ENCODE measurements around the gene APPL1. TPM values are rescaled to one million over a fixed set of nuclear protein-coding genes. Genes with fewer than 3 reads are reported as not detected.

The APPL1 gene
- total and polyA plus RNA-seq, 2 of the 13 experiments (the other 11 are each of a cell fraction or from before 2014, with no cell fraction given): 14.3 to 29.0 TPM

GRCh38 chr3:57206423-57206822 is 21.1 kb upstream of the APPL1 start (continued):
- TF ChIP-seq ZNF530 (CRISPR knock-in tag; IDR thresholded peaks at IDR 0.05; ENCODE audit: low read depth): no peak
- TF ChIP-seq ZNF737 (CRISPR knock-in tag; IDR thresholded peaks at IDR 0.05; ENCODE audit: borderline replicate concordance): no peak

GRCh38 chr3:57221883-57222282 is 5.6 kb upstream of the APPL1 start:
- DNase-seq (ENCODE audit: low spot score): peak; percentile 20
- no peaks in the 10 kb centered on the region; the same call in 1 of the 2 replicates for H4K20me1 ChIP-seq (ENCODE audit: insufficient read depth, low read length)
- ATAC-seq: peak; percentile 49; the same call in 2 of the 3 replicates
- no peak overlapping the region for H3K9ac ChIP-seq (ENCODE audit: insufficient read depth, low read depth, low read length)
- no peaks in the 10 kb centered on the region for H3K27me3 ChIP-seq (ENCODE audit: control insufficient read depth in 1 of 2, insufficient read depth in 2 of 2, low read length in 2 of 2)
- no peak overlapping the region for H3K4me3 ChIP-seq (replicated peaks in 1 of 3; ENCODE audit: insufficient read depth in 1 of 3, low read depth in 2 of 3, low read length in 3 of 3)
- ChIA-PET CTCF (ENCODE audit: low intra/inter-chr PET ratio, low total read pairs) (interaction anchor here (0.7 to 1.8 kb wide), 4 partner anchors 42 to 122 kb away, joined by 3 to 9 read pairs (median 4); no protein-coding TSS in a partner anchor), POLR2A (no interaction called here)
- in situ Hi-C loops (cut with HindIII; ENCODE audit: extremely low pct_ligation_motif_present, low pct_unique_long_range_greater_than_20kb) (loop anchor here (5.0 to 10.0 kb wide), 2 partner anchors 120 to 227 kb away; no protein-coding TSS in a partner anchor), intact Hi-C loops (cut with micrococcal nuclease; ENCODE audit: unreplicated experiment) (loop anchor here (1.0 to 10.0 kb wide), 3 partner anchors 52 to 217 kb away; no protein-coding TSS in a partner anchor)
- BruUV-seq (replicated peaks): no TSS peak
- H3K79me2 ChIP-seq (ENCODE audit: insufficient read depth, low read length): no peaks in the 10 kb centered on the region
- WGBS (ENCODE audit: low lambda C conversion rate): 25% methylated on average over 2 of the region's 2 CpGs
- H3K4me2 ChIP-seq (ENCODE audit: low read depth, low read length): no peak overlapping the region
- H3K36me3 ChIP-seq (replicated peaks in 1 of 2; ENCODE audit: control insufficient read depth in 1 of 2, insufficient read depth in 2 of 2, low read length in 2 of 2): no peaks in the 10 kb centered on the region
- FAIRE-seq: no peak
- no peaks in the 10 kb centered on the region for H3K9me3 ChIP-seq (ENCODE audit: low read length)
- no peak overlapping the region for H3K27ac ChIP-seq (ENCODE audit: extremely low read length, insufficient read depth, low read length)
- H3K4me1 ChIP-seq (ENCODE audit: insufficient read depth, low read length): peaks cover 12% of the 10 kb centered on the region
- no peak overlapping the region for H2AFZ ChIP-seq (ENCODE audit: low read length)
- TF ChIP-seq YY1 (IDR thresholded peaks at IDR 0.05; ENCODE audit: insufficient read depth, insufficient replicate concordance, low read depth, low read length) (no peak), SMC3 (IDR thresholded peaks at IDR 0.05; ENCODE audit: low read length) (peak; percentile 27; the same call in 1 of the 2 replicates), STAG1 (CRISPR knock-in tag; IDR thresholded peaks at IDR 0.05) (peak; percentile 67), FOXP4 (CRISPR knock-in tag; IDR thresholded peaks at IDR 0.05) (no peak), RFX1 (IDR thresholded peaks at IDR 0.05) (no peak), ZNF513 (CRISPR knock-in tag; conservative IDR thresholded peaks at IDR 0.05) (no peak)
- TF ChIP-seq, protein P1, sequence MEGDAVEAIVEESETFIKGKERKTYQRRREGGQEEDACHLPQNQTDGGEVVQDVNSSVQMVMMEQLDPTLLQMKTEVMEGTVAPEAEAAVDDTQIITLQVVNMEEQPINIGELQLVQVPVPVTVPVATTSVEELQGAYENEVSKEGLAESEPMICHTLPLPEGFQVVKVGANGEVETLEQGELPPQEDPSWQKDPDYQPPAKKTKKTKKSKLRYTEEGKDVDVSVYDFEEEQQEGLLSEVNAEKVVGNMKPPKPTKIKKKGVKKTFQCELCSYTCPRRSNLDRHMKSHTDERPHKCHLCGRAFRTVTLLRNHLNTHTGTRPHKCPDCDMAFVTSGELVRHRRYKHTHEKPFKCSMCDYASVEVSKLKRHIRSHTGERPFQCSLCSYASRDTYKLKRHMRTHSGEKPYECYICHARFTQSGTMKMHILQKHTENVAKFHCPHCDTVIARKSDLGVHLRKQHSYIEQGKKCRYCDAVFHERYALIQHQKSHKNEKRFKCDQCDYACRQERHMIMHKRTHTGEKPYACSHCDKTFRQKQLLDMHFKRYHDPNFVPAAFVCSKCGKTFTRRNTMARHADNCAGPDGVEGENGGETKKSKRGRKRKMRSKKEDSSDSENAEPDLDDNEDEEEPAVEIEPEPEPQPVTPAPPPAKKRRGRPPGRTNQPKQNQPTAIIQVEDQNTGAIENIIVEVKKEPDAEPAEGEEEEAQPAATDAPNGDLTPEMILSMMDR (CRISPR knock-in tag; IDR thresholded peaks at IDR 0.05): peak; percentile 59
- TF ChIP-seq, protein P2, sequence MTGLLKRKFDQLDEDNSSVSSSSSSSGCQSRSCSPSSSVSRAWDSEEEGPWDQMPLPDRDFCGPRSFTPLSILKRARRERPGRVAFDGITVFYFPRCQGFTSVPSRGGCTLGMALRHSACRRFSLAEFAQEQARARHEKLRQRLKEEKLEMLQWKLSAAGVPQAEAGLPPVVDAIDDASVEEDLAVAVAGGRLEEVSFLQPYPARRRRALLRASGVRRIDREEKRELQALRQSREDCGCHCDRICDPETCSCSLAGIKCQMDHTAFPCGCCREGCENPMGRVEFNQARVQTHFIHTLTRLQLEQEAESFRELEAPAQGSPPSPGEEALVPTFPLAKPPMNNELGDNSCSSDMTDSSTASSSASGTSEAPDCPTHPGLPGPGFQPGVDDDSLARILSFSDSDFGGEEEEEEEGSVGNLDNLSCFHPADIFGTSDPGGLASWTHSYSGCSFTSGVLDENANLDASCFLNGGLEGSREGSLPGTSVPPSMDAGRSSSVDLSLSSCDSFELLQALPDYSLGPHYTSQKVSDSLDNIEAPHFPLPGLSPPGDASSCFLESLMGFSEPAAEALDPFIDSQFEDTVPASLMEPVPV (CRISPR knock-in tag; IDR thresholded peaks at IDR 0.05): no peak
- TF ChIP-seq, protein P3, sequence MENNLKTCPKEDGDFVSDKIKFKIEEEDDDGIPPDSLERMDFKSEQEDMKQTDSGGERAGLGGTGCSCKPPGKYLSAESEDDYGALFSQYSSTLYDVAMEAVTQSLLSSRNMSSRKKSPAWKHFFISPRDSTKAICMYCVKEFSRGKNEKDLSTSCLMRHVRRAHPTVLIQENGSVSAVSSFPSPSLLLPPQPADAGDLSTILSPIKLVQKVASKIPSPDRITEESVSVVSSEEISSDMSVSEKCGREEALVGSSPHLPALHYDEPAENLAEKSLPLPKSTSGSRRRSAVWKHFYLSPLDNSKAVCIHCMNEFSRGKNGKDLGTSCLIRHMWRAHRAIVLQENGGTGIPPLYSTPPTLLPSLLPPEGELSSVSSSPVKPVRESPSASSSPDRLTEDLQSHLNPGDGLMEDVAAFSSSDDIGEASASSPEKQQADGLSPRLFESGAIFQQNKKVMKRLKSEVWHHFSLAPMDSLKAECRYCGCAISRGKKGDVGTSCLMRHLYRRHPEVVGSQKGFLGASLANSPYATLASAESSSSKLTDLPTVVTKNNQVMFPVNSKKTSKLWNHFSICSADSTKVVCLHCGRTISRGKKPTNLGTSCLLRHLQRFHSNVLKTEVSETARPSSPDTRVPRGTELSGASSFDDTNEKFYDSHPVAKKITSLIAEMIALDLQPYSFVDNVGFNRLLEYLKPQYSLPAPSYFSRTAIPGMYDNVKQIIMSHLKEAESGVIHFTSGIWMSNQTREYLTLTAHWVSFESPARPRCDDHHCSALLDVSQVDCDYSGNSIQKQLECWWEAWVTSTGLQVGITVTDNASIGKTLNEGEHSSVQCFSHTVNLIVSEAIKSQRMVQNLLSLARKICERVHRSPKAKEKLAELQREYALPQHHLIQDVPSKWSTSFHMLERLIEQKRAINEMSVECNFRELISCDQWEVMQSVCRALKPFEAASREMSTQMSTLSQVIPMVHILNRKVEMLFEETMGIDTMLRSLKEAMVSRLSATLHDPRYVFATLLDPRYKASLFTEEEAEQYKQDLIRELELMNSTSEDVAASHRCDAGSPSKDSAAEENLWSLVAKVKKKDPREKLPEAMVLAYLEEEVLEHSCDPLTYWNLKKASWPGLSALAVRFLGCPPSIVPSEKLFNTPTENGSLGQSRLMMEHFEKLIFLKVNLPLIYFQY (CRISPR knock-in tag; IDR thresholded peaks at IDR 0.05; ENCODE audit: borderline replicate concordance): no peak

Measured in HepG2 (cell line).